Islet of Langerhans (tissue), 1 donor: ENCODE results near the gene PCDHA7.
"Not testable (repeated sequence)": the region's sequence is repeated elsewhere in the genome, so short reads cannot be mapped to it uniquely, and the experiment has no call there.

Source experiments
- FAIRE-seq: peaks from one replicate; lab custom pipeline; 2011; peaks lifted over from hg19 to GRCh38; lab: Jason Lieb, UNC

PCDHA7 gene

DNA sequence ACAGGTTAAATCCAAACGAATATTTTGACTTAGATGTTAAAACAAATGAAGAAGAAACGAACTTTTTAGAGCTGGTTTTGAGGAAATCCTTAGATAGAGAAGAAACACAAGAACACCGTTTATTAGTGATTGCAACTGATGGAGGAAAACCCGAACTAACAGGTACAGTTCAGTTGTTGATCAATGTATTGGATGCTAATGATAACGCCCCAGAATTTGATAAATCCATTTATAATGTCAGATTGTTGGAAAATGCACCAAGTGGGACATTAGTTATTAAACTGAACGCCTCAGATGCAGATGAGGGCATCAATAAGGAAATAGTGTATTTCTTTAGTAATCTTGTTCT, 11.8 kb upstream of the PCDHA7 start:
- FAIRE-seq: no peak

DNA sequence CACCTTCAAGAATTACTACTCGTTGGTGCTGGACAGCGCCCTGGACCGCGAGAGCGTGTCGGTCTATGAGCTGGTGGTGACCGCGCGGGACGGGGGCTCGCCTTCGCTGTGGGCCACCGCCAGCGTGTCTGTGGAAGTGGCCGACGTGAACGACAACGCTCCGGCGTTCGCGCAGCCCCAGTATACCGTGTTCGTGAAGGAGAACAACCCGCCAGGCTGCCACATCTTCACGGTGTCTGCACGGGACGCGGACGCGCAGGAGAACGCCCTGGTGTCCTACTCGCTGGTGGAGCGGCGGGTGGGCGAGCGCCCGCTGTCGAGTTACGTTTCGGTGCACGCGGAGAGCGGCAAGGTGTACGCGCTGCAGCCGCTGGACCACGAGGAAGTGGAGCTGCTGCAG, 11.1 kb upstream of the PCDHA7 start:
- not testable (repeated sequence) for FAIRE-seq

DNA sequence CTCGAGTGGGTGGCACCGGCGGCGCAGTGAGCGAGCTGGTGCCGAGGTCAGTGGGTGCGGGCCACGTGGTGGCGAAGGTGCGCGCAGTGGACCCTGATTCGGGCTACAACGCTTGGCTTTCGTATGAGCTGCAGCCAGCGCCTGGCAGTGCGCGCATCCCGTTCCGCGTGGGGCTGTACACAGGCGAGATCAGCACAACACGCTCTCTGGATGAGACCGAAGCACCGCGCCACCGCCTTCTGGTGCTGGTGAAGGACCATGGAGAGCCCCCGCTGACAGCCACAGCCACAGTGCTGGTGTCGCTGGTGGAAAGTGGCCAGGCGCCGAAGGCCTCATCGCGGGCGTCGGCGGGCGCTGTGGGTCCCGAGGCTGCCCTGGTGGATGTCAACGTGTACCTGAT, 10.6 kb upstream of the PCDHA7 start:
- FAIRE-seq: no peak

DNA sequence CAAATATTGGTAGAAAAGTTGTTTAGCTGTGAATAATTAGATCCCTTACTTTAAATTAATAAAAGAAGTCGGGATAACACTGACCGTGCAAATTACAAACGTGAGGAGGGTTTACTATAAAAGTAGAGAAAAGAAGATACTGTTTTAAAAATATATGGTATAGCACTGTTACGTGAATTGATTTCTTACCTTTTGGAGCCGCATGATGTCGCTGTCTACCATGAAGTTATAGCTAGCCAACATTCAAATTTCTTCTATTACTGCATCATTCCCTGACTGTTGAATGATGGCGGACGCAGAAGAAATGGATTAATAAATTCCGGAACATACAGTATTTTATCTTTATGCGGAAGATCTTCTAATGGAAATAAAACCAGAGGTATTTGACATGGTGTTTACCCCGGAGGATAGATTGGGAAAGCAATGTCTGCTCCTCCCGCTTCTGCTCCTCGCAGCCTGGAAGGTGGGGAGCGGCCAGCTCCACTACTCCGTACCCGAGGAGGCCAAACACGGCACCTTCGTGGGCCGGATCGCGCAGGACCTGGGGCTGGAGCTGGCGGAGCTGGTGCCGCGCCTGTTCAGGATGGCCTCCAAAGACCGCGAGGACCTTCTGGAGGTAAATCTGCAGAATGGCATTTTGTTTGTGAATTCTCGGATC, 6.2 kb upstream of the PCDHA7 start, which contains the start of gene PCDHA6:
TSS of gene PCDHA6 (plus strand) at position 257 of the 658 bp plus-strand sequence. CDS start at position 389, 132 bp downstream.
- no peak for FAIRE-seq

DNA sequence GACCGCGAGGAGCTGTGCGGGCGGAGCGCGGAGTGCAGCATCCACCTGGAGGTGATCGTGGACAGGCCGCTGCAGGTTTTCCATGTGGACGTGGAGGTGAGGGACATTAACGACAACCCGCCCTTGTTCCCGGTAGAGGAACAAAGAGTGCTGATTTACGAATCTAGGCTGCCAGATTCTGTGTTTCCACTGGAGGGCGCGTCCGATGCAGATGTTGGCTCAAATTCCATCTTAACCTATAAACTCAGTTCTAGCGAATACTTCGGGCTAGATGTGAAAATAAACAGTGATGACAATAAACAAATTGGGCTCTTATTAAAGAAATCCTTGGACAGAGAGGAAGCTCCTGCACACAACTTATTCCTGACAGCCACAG, 5.7 kb upstream of the PCDHA7 start:
- FAIRE-seq: no peak

DNA sequence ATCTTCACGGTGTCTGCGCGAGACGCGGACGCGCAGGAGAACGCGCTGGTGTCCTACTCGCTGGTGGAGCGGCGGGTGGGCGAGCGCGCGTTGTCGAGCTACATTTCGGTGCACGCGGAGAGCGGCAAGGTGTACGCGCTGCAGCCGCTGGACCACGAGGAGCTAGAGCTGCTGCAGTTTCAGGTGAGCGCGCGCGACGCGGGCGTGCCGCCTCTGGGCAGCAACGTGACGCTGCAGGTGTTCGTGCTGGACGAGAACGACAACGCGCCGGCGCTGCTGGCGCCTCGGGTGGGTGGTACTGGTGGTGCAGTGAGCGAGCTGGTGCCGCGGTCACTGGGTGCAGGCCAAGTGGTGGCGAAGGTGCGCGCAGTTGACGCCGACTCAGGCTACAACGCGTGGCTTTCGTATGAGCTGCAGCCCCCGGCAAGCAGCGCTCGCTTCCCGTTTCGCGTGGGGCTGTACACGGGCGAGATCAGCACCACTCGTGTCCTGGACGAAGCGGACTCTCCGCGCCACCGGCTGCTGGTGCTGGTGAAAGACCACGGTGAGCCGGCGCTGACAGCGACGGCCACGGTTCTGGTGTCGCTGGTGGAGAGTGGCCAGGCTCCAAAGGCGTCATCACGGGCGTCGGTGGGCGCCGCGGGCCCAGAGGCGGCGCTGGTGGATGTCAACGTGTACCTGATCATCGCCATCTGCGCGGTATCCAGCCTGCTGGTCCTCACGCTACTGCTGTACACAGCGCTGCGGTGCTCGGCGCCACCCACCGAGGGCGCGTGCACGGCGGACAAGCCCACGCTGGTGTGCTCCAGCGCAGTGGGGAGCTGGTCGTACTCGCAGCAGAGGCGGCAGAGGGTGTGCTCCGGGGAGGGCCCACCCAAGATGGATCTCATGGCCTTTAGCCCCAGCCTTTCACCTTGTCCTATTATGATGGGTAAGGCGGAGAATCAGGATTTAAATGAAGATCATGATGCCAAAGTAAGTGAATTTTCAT, 4.3 kb upstream of the PCDHA7 start:
- not testable (repeated sequence) for FAIRE-seq

DNA sequence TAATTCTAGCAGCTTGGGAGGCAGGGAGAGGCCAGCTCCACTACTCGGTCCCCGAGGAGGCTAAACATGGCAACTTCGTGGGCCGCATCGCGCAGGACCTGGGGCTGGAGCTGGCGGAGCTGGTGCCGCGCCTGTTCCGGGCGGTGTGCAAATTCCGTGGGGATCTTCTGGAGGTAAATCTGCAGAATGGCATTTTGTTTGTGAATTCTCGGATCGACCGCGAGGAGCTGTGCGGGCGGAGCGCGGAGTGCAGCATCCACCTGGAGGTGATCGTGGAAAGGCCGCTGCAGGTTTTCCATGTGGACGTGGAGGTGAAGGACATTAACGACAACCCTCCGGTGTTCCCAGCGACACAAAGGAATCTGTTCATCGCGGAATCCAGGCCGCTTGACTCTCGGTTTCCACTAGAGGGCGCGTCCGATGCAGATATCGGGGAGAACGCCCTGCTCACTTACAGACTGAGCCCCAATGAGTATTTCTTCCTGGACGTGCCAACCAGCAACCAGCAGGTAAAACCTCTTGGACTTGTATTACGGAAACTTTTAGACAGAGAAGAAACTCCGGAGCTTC, 455 bp downstream of the PCDHA7 start:
- FAIRE-seq: not testable (repeated sequence)

DNA sequence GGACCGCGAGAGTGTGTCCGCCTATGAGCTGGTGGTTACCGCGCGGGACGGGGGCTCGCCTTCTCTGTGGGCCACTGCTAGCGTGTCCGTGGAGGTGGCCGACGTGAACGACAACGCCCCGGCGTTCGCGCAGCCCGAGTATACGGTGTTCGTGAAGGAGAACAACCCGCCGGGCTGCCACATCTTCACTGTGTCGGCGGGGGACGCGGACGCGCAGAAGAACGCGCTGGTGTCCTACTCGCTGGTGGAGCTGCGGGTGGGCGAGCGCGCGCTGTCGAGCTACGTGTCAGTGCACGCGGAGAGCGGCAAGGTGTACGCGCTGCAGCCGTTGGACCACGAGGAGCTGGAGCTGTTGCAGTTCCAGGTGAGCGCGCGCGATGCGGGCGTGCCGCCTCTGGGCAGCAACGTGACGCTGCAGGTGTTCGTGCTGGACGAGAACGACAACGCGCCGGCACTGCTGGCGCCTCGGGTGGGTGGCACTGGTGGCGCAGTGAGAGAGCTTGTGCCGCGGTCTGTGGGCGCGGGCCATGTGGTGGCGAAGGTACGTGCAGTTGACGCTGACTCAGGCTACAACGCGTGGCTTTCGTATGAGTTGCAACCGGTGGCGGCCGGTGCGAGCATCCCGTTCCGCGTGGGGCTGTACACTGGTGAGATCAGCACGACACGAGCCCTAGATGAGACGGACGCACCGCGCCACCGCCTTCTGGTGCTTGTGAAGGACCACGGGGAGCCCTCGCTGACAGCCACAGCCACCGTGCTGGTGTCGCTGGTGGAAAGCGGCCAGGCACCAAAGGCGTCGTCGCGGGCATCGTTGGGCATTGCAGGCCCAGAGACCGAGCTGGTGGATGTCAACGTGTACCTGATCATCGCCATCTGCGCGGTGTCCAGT, 1.8 kb downstream of the PCDHA7 start:
- FAIRE-seq: no peak

DNA sequence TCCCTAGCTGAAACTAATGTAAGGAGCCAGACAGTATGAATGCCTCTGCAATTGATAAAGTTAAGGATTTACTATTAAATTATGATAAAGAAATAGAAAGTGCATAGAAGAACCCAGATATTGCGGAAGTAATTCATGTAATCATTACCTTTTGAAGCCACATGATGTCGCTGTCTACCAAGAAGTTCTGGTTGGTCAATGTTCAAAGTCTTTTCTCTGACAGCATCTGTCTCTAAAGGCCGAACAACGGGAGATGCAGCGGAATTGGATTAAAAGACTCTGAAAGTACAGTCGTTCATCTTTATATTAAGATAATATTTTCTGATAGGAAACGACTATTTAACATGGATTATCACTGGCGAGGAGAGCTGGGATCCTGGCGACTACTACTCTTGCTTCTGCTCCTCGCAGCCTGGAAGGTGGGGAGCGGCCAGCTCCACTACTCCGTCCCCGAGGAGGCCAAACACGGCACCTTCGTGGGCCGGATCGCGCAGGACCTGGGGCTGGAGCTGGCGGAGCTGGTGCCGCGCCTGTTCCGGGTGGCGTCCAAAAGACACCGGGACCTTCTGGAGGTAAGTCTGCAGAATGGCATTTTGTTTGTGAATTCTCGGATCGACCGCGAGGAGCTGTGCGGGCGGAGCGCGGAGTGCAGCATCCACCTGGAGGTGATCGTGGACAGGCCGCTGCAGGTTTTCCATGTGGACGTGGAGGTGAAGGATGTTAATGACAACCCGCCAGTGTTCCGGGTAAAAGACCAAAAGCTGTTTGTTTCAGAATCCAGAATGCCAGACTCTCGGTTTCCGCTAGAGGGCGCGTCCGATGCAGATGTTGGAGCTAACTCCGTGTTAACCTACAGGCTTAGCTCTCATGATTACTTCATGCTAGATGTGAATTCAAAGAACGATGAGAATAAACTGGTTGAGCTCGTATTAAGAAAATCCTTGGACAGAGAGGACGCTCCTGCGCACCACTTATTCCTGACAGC, 7.2 kb downstream of the PCDHA7 start, which contains the start of gene PCDHA8:
TSS of gene PCDHA8 (plus strand) at position 210 of the 985 bp plus-strand sequence. CDS start at position 345, 135 bp downstream.
- FAIRE-seq: no peak

DNA sequence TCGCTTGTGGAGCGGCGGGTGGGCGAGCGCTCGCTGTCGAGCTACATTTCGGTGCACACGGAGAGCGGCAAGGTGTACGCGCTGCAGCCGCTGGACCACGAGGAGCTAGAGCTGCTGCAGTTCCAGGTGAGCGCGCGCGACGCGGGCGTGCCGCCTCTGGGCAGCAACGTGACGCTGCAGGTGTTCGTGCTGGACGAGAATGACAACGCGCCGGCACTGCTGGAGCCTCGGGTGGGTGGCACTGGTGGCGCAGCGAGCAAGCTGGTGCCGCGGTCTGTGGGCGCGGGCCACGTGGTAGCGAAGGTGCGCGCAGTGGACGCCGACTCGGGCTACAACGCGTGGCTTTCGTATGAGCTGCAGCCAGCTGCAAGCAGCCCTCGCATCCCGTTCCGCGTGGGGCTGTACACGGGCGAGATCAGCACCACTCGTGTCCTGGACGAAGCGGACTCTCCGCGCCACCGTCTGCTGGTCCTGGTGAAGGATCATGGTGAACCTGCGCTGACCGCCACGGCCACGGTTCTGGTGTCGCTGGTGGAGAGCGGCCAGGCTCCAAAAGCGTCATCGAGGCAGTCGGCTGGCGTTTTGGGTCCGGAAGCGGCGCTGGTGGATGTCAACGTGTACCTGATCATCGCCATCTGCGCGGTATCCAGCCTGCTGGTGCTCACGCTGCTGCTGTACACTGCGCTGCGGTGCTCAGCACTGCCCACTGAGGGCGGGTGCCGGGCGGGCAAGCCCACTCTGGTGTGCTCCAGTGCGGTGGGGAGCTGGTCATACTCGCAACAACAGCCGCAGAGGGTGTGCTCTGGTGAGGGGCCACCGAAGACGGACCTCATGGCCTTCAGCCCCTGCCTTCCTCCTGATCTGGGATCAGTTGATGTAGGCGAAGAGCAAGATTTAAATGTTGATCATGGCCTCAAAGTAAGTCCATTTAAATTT, 9.0 kb downstream of the PCDHA7 start:
- no peak for FAIRE-seq

DNA sequence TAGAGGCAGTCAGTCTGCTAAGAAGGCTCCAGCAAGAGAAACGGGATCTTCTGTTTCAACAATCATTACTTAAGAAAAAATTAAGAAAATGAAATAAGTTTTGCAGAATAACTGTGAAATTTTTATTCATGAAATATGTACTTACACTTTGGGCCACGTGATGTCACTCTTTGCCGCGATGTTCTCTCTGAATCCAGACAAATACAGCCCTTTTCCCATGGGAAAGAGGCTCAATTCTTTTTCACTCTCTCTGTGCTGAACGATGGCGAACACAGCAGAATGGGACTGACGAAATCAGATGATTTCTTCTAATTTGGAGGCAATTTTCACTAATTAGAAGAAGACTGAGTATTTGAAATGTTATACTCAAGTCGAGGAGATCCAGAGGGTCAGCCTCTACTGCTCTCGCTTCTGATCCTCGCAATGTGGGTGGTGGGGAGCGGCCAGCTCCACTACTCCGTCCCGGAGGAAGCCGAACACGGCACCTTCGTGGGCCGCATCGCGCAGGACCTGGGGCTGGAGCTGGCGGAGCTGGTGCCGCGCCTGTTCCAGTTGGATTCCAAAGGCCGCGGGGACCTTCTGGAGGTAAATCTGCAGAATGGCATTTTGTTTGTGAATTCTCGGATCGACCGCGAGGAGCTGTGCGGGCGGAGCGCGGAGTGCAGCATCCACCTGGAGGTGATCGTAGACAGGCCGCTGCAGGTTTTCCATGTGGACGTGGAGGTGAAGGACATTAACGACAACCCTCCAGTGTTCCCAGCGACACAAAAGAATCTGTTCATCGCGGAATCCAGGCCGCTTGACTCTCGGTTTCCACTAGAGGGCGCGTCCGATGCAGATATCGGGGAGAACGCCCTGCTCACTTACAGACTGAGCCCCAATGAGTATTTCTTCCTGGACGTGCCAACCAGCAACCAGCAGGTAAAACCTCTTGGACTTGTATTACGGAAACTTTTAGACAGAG, 14.4 kb downstream of the PCDHA7 start, which contains the start of gene PCDHA9:
TSS of gene PCDHA9 (plus strand) at position 244 of the 964 bp plus-strand sequence. CDS start at position 358, 114 bp downstream.
- FAIRE-seq: not testable (repeated sequence)

DNA sequence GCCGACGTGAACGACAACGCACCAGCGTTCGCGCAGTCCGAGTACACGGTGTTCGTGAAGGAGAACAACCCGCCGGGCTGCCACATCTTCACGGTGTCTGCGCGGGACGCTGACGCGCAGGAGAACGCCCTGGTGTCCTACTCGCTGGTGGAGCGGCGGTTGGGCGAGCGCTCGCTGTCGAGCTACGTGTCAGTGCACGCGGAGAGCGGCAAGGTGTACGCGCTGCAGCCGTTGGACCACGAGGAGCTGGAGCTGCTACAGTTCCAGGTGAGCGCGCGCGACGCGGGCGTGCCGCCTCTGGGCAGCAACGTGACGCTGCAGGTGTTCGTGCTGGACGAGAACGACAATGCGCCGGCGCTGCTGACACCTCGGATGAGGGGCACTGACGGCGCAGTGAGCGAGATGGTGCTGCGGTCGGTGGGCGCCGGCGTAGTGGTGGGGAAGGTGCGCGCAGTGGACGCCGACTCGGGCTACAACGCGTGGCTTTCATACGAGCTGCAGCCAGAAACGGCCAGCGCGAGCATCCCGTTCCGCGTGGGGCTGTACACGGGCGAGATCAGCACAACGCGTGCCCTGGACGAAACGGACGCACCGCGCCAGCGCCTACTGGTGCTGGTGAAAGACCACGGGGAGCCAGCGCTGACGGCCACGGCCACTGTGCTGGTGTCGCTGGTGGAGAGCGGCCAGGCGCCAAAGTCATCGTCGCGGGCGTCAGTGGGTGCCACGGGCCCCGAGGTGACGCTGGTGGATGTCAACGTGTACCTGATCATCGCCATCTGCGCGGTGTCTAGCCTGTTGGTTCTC, 16.0 kb downstream of the PCDHA7 start:
- FAIRE-seq: not testable (repeated sequence)

DNA sequence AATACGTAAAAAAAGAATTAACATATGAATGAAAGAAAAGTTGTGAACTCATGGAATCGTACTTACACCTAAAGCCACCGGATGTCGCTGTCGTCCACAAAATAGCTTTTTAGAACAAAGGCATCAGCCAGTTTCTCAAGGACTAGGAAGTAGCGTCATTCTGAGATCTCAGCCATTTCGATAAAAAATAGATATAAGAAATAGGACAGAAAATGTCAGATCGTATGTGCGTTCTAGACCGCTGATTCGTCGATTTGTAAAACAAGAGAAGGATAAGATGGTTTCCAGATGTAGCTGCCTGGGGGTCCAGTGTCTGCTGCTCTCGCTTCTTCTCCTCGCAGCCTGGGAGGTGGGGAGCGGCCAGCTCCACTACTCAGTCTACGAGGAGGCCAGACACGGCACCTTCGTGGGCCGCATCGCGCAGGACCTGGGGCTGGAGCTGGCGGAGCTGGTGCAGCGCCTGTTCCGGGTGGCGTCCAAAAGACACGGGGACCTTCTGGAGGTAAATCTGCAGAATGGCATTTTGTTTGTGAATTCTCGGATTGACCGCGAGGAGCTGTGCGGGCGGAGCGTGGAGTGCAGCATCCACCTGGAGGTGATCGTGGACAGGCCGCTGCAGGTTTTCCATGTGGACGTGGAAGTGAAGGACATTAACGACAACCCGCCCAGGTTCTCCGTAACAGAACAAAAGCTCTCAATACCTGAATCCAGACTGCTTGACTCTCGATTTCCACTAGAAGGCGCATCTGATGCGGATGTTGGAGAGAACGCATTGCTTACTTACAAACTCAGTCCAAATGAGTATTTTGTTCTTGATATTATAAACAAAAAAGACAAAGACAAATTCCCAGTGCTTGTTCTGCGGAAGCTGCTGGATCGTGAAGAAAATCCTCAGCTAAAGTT, 22.0 kb downstream of the PCDHA7 start, which contains the start of gene PCDHA10:
TSS of gene PCDHA10 (plus strand) at position 126 of the 903 bp plus-strand sequence. CDS start at position 278, 152 bp downstream.
- FAIRE-seq: no peak

DNA sequence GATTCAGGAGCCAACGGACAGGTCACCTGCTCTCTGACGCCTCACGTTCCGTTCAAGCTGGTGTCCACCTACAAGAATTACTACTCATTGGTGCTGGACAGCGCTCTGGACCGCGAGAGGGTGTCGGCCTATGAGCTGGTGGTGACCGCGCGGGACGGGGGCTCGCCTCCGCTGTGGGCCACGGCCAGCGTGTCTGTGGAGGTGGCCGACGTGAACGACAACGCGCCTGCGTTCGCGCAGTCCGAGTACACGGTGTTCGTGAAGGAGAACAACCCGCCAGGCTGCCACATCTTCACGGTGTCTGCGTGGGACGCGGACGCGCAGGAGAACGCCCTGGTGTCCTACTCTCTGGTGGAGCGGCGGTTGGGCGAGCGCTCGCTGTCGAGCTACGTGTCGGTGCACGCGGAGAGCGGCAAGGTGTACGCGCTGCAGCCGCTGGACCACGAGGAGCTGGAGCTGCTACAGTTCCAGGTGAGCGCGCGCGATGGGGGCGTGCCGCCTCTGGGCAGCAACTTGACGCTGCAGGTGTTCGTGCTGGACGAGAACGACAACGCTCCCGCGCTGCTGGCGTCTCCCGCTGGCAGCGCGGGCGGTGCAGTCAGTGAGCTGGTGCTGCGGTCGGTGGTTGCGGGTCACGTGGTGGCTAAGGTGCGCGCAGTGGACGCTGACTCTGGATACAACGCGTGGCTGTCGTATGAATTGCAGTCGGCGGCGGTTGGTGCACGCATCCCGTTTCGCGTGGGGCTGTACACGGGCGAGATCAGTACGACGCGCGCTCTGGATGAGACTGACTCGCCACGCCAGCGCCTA, 23.3 kb downstream of the PCDHA7 start:
- FAIRE-seq: no peak

DNA sequence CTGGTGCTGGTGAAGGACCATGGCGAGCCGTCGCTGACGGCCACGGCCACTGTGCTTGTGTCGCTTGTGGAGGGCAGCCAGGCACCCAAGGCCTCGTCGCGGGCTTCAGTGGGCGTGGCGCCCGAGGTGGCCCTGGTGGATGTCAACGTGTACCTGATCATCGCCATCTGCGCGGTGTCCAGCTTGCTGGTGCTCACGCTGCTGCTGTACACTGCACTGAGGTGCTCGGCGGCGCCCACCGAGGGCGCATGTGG, 23.8 kb downstream of the PCDHA7 start:
- no peak for FAIRE-seq
